ENCODE measurements around the gene ELAC1. TPM values are rescaled to one million over a fixed set of nuclear protein-coding genes. Genes with fewer than 3 reads are reported as not detected.
A peak's percentile ranks its signal among the peaks of the same experiment; 100 is the strongest.
"Not testable (repeated sequence)": the region's sequence is repeated elsewhere in the genome, so short reads cannot be mapped to it uniquely, and the experiment has no call there.

Gene ELAC1
- polyA plus RNA-seq, 2 of the 4 experiments (the other 2 are of a cell fraction): 4.2 to 6.6 TPM

DNA sequence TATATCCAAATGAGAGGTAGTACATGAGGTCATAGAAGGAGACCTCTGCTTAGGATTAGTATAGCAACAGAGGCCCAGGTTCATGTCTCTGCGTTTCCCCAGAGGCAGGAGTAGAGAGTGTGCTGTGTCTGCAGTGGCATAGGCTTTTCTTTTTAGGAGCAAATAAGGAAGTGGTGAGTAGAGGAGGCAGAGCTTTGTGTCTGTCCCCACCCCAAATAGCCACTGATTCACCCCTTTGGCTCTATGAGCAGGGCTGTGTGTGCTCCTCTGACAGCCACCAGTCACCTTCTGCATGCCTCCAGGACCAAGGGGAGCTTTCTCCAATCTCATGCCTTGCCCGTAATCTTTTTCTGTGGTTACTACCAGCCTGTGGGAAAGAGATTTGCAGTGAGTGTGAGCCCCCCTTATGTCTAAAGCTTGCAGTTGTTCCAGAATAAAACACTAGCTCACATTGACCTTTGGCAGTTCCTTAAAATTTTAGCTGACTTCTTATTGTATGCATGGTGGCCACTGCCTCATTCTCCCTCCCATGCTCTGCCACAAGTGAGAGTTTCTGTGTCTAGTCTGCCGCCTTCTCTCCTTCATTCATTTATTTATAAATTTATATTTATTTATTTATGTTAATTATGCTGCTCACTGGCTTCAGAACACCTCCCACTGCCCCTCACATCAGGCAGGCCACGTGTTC is 23.5 kb upstream of the ELAC1 start:
- WGBS (ENCODE audit: missing lambda C conversion rate): 89% methylated on average over 4 of the region's 4 CpGs
- H3K4me1 ChIP-seq: no peaks in the 10 kb centered on the region
- no peak overlapping the region for H3K27ac ChIP-seq
- DNase-seq (ENCODE audit: low read depth in 1 of 2, low spot score in 1 of 2): no peak
- no peak for FAIRE-seq
- TF ChIP-seq RCOR1 (IDR thresholded peaks at IDR 0.05; ENCODE audit: low read depth, low read length): no peak
- ChIA-PET POLR2A (no interaction called here), CTCF (no interaction called here)
- no peak overlapping the region for H3K4me2 ChIP-seq
- no peak for ATAC-seq
- no peaks in the 10 kb centered on the region for H3K9me3 ChIP-seq
- no peak overlapping the region for H3K4me3 ChIP-seq

DNA sequence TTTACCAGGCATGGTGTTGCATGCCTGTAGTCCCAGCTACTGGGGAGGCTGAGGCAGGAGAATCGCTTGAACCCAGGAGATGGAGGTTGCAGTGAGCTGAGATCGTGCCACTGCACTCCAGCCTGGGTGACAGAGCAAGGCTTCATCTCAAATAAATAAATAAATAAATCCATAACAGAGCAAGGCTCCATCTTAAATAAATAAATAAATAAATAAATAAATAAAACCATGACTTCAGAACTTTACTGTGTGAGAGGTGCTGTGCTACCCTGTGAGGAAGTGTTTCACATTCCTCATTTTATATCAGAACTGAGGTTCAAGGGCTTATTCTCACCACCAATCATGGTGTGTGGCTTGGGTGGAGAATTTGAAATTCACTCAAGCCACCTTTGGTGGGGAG is 21.9 kb upstream of the ELAC1 start:
- FAIRE-seq; CTCF ChIA-PET; H3K4me3 ChIP-seq; DNase-seq (ENCODE audit: low read depth in 1 of 2, low spot score in 1 of 2); POLR2A ChIA-PET; H3K4me1 ChIP-seq; ATAC-seq; H3K9me3 ChIP-seq; H3K27ac ChIP-seq; H3K4me2 ChIP-seq: not testable (repeated sequence)
- WGBS (ENCODE audit: missing lambda C conversion rate): 93% methylated on average over 2 of the region's 2 CpGs
- peak; percentile 55 for TF ChIP-seq ZC3H11A (IDR thresholded peaks at IDR 0.05)

DNA sequence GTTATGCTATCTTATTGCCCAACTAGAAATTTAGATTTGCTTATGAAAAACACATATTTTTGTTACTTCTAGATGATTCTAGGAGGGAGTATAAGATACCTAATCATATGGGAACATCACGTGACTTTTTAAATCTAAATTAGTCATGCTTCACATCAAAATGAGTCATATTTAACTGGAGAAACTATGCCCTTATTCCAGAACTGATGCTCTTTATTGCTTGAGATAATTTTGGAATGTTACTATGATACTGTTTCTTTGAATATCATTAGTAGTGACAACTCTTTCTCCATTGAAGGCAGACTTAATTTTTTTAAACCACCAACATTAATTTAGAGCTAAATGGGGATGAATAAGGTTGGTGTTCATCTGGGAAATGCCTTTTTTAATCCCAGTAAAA is 19.9 kb upstream of the ELAC1 start:
- 60% methylated on average over 1 of the region's 1 CpG for WGBS (ENCODE audit: missing lambda C conversion rate)

DNA sequence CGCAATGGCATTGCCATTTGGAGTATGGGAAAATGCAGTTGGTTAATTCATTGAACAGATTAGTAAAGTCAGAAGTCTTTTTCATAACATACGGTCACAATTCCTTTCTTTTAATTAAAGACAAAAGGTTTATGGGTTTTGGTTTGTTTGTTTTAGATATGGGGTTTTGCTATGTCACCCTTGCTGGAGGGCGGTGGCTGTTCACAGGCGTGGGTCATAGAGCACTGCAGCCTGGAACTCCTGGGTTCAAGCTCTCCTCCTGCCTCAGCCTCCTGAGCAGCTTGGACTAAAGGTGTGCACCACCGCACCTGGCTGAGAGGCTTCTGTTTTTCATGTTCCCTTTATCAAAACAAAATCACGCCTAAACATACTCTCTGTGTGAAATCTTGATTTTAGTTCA is 18.7 kb upstream of the ELAC1 start:
- DNase-seq (ENCODE audit: low read depth in 1 of 2, low spot score in 1 of 2) (no peak), FAIRE-seq (no peak), ATAC-seq (no peak)
- ChIA-PET CTCF (interaction anchor here (0.7 kb wide), 1 partner anchor 136 kb away, joined by 3 read pairs; no protein-coding TSS in a partner anchor), POLR2A (no interaction called here)
- H3K27ac ChIP-seq: no peak overlapping the region
- H3K4me2 ChIP-seq: no peak overlapping the region
- 94% methylated on average over 6 of the region's 6 CpGs for WGBS (ENCODE audit: missing lambda C conversion rate)
- H3K4me3 ChIP-seq: no peak overlapping the region
- TF ChIP-seq MAFK (IDR thresholded peaks at IDR 0.05; ENCODE audit: partially characterized antibody): no peak
- TF ChIP-seq KDM1A (IDR thresholded peaks at IDR 0.05; ENCODE audit: low read depth): no peak
- no peak for TF ChIP-seq JUNB (IDR thresholded peaks at IDR 0.05)
- TF ChIP-seq, protein P1, sequence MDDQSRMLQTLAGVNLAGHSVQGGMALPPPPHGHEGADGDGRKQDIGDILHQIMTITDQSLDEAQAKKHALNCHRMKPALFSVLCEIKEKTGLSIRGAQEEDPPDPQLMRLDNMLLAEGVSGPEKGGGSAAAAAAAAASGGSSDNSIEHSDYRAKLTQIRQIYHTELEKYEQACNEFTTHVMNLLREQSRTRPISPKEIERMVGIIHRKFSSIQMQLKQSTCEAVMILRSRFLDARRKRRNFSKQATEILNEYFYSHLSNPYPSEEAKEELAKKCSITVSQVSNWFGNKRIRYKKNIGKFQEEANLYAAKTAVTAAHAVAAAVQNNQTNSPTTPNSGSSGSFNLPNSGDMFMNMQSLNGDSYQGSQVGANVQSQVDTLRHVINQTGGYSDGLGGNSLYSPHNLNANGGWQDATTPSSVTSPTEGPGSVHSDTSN (IDR thresholded peaks at IDR 0.05): no peak
- no peak for TF ChIP-seq HEYL (CRISPR knock-in tag; IDR thresholded peaks at IDR 0.05)
- TF ChIP-seq CEBPB (IDR thresholded peaks at IDR 0.05): no peak
- no peak for TF ChIP-seq ESRRA (IDR thresholded peaks at IDR 0.05; ENCODE audit: borderline replicate concordance, low read length)
- no peak for TF ChIP-seq NPAS2 (CRISPR knock-in tag; IDR thresholded peaks at IDR 0.05; ENCODE audit: borderline replicate concordance)
- no peak for TF ChIP-seq FOSL2 (IDR thresholded peaks at IDR 0.05)
- TF ChIP-seq FOSL2 (CRISPR knock-in tag; IDR thresholded peaks at IDR 0.05): no peak
- TF ChIP-seq, protein P2, sequence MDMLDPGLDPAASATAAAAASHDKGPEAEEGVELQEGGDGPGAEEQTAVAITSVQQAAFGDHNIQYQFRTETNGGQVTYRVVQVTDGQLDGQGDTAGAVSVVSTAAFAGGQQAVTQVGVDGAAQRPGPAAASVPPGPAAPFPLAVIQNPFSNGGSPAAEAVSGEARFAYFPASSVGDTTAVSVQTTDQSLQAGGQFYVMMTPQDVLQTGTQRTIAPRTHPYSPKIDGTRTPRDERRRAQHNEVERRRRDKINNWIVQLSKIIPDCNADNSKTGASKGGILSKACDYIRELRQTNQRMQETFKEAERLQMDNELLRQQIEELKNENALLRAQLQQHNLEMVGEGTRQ (IDR thresholded peaks at IDR 0.05): no peak
- no peak for TF ChIP-seq ZC3H11A (IDR thresholded peaks at IDR 0.05)
- no peak for TF ChIP-seq KDM5A (IDR thresholded peaks at IDR 0.05)
- TF ChIP-seq EP300 (IDR thresholded peaks at IDR 0.05): no peak
- H3K4me1 ChIP-seq: no peaks in the 10 kb centered on the region
- H3K9me3 ChIP-seq: no peaks in the 10 kb centered on the region

More for the DNA sequence above, 19.9 kb upstream of the ELAC1 start:
- no peak overlapping the region for H3K4me3 ChIP-seq
- ATAC-seq (no peak), DNase-seq (ENCODE audit: low read depth in 1 of 2, low spot score in 1 of 2) (no peak), FAIRE-seq (no peak)
- H3K4me1 ChIP-seq: no peaks in the 10 kb centered on the region
- POLR2A ChIA-PET: no interaction called here
- no peak for TF ChIP-seq FOSL2 (IDR thresholded peaks at IDR 0.05)
- peak; percentile 47; the same call in 1 of the 2 replicates for TF ChIP-seq FOSL2 (CRISPR knock-in tag; IDR thresholded peaks at IDR 0.05)
- no peak for TF ChIP-seq ZC3H11A (IDR thresholded peaks at IDR 0.05)
- no peak for TF ChIP-seq MAZ (IDR thresholded peaks at IDR 0.05; ENCODE audit: borderline replicate concordance, low read depth, low read length)
- TF ChIP-seq, protein P2 (IDR thresholded peaks at IDR 0.05): peak; percentile 57; the same call in 1 of the 2 replicates
- H3K27ac ChIP-seq: no peak overlapping the region
- H3K4me2 ChIP-seq: no peak overlapping the region
- H3K9me3 ChIP-seq: no peaks in the 10 kb centered on the region
- CTCF ChIA-PET: interaction anchor here (0.6 to 0.7 kb wide), 2 partner anchors 9 to 85 kb away, joined by 3 to 4 read pairs; no protein-coding TSS in a partner anchor

Measured in A549 (cell line).